IPS-15b (cell line): Measurements from ENCODE around the gene RAB8A.
"Not testable (repeated sequence)": the region's sequence is repeated elsewhere in the genome, so short reads cannot be mapped to it uniquely, and the experiment has no call there.

Source experiments
- H3K27me3 ChIP-seq: one replicate; pipeline ENCODE4 v1.6.1; 2013; ENCODE audit warnings: low read length; ENCODE audit not compliant: control insufficient read depth, insufficient read depth
- H3K36me3 ChIP-seq: one replicate; pipeline ENCODE4 v1.6.1; 2013; ENCODE audit warnings: low read length; ENCODE audit not compliant: control insufficient read depth, insufficient read depth
- H3K4me1 ChIP-seq: one replicate; pipeline ENCODE4 v1.6.1; 2013; ENCODE audit warnings: mild to moderate bottlenecking, low read length; ENCODE audit not compliant: control insufficient read depth, insufficient read depth
- H3K4me3 ChIP-seq: one replicate; pipeline ENCODE4 v1.5.1; 2013; ENCODE audit warnings: low read depth, low read length
- H3K9ac ChIP-seq: one replicate; pipeline ENCODE4 v1.6.1; 2013; ENCODE audit warnings: low read depth, mild to moderate bottlenecking, low read length
- H3K9me3 ChIP-seq: one replicate; pipeline ENCODE4 v1.6.1; 2013; ENCODE audit warnings: mild to moderate bottlenecking, low read length; ENCODE audit not compliant: control insufficient read depth, insufficient read depth

Gene RAB8A

GRCh38 chr19:16178866-16179265, 67.2 kb downstream of the RAB8A start:
- not testable (repeated sequence) for H3K9ac ChIP-seq, H3K4me3 ChIP-seq, H3K27me3 ChIP-seq, H3K9me3 ChIP-seq, H3K36me3 ChIP-seq, H3K4me1 ChIP-seq

GRCh38 chr19:16180611-16181010, 68.9 kb downstream of the RAB8A start:
- Histone ChIP-seq H3K9ac (no peak overlapping the region), H3K27me3 (no peaks in the 10 kb centered on the region), H3K36me3 (no peaks in the 10 kb centered on the region), H3K9me3 (no peaks in the 10 kb centered on the region), H3K4me3 (no peak overlapping the region), H3K4me1 (no peaks in the 10 kb centered on the region)
